Peyer's patch (tissue), 4 donors: ENCODE data around the gene MOSPD2.

Experiments used
- POLR2A ChIP-seq, 2 donors: fragments of 450-650 bp; IDR thresholded peaks; one replicate each; pipeline ENCODE4 v1.5.1; 2017; ENCODE audit warnings: antibody characterized with exemption in 2 of 2, mild to moderate bottlenecking in 2 of 2, moderate library complexity in 2 of 2
- TF ChIP-seq, protein P1 (sequence below), 6 experiments: fragments of 450-650 bp in 4 of 6; fragments of 200-600 bp in 2 of 6; sonication (generic) in 1 of 6; IDR thresholded peaks; one replicate each; pipeline ENCODE4 v1.5.1; 2017 to 2019; ENCODE audit warnings: antibody characterized with exemption in 6 of 6, mild to moderate bottlenecking in 3 of 6, moderate library complexity in 1 of 6

DNA sequence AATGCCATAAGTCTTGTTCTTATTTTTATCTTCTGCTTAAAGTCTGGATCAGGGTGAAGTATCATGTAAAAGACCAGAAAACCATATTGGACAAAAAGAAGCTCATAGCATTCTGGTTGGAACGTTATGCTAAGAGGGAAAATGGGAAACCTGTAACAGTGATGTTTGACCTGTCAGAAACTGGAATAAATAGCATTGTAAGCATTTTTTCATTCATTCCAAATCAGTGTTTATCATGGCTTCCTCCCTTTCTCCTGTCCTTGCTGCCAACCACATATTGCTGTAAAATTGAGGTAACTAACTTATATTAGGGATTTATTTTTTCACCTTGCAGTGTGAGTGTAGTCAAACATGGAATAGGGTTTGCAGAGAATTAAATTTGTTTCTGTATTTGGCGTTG is 23.8 kb downstream of the MOSPD2 start:
- TF ChIP-seq, protein P1, sequence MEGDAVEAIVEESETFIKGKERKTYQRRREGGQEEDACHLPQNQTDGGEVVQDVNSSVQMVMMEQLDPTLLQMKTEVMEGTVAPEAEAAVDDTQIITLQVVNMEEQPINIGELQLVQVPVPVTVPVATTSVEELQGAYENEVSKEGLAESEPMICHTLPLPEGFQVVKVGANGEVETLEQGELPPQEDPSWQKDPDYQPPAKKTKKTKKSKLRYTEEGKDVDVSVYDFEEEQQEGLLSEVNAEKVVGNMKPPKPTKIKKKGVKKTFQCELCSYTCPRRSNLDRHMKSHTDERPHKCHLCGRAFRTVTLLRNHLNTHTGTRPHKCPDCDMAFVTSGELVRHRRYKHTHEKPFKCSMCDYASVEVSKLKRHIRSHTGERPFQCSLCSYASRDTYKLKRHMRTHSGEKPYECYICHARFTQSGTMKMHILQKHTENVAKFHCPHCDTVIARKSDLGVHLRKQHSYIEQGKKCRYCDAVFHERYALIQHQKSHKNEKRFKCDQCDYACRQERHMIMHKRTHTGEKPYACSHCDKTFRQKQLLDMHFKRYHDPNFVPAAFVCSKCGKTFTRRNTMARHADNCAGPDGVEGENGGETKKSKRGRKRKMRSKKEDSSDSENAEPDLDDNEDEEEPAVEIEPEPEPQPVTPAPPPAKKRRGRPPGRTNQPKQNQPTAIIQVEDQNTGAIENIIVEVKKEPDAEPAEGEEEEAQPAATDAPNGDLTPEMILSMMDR (IDR thresholded peaks at IDR 0.05): no peak
- no peak for TF ChIP-seq POLR2A (IDR thresholded peaks at IDR 0.05)
